ENCODE data around the gene AP1M1.
A peak's percentile ranks its signal among the peaks of the same experiment; 100 is the strongest.

AP1M1 gene

DNA sequence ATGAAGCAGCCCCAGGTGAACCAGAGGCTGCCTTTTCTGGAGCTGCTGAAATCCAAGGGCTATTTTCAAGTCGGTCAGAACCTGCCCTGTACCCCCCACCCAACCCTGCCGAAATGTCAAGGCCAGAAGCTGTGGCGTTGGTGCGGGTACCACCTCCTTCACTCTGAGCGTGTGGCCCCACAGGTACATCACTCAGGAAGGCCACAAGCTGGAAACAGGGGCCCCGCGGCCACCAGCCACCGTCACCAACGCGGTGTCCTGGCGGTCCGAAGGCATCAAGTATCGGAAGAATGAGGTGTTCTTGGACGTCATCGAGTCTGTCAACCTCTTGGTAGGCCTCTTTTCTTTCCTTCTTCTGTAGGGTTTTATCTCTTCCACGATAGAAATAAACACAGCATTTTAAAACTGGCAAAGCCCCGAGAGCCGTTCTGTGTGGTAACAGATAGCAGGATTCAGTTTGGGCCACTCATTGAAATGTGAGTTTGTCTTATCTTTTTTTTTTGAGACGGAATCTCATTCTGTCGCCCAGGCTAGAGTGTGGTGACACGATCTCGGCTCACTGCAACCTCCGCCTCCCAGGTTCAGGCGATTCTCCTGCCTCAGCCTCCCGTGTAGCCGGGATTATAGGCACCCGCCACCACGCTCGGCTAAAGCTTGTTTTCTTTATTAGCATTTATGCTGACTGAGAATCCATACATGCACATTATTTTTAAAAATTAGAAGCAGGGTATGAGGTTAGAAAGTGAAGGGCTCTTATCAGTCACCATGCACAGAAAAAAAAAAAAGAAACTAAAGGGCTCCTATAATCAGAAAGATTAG lies 11.3 kb downstream of the AP1M1 start:
- H3K4me1 ChIP-seq (ENCODE audit: control insufficient read depth in 1 of 2, insufficient read depth in 1 of 2, low read depth in 1 of 2, low read length in 1 of 2) = no peaks in the 10 kb centered on the region
- H3K9me3 ChIP-seq = no peaks in the 10 kb centered on the region
- TF ChIP-seq, protein P1, sequence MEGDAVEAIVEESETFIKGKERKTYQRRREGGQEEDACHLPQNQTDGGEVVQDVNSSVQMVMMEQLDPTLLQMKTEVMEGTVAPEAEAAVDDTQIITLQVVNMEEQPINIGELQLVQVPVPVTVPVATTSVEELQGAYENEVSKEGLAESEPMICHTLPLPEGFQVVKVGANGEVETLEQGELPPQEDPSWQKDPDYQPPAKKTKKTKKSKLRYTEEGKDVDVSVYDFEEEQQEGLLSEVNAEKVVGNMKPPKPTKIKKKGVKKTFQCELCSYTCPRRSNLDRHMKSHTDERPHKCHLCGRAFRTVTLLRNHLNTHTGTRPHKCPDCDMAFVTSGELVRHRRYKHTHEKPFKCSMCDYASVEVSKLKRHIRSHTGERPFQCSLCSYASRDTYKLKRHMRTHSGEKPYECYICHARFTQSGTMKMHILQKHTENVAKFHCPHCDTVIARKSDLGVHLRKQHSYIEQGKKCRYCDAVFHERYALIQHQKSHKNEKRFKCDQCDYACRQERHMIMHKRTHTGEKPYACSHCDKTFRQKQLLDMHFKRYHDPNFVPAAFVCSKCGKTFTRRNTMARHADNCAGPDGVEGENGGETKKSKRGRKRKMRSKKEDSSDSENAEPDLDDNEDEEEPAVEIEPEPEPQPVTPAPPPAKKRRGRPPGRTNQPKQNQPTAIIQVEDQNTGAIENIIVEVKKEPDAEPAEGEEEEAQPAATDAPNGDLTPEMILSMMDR (IDR thresholded peaks at IDR 0.05) = no peak
- no peaks in the 10 kb centered on the region for H3K27me3 ChIP-seq
- no peak overlapping the region for H3K4me3 ChIP-seq (ENCODE audit: low read depth in 1 of 2, low read length in 1 of 2)
- peaks cover 90% of the 10 kb centered on the region for H3K36me3 ChIP-seq
- no peak overlapping the region for H3K27ac ChIP-seq

DNA sequence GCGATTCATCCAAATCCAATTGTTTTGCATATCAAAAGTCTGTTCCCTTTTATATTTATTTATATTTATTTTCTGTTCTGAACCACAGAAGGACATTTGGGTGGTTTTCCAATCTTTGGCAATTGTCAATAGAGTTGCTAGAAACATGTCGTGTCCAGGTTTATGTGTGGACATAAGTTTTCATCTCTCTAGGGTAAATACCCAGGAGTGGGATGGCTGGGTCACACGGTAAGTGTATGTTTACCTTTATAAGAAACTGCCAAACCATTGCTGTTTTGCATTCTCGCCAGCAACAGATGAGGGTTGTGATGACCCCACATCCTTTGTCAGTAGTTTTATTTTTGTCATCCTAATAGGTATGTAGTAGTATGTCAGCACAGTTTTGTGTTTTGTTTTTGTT lies 12.5 kb downstream of the AP1M1 start:
- Histone ChIP-seq H3K27ac (no peak overlapping the region), H3K4me3 (ENCODE audit: low read depth in 1 of 2, low read length in 1 of 2) (no peak overlapping the region), H3K27me3 (no peaks in the 10 kb centered on the region), H3K9me3 (no peaks in the 10 kb centered on the region), H3K4me1 (ENCODE audit: control insufficient read depth in 1 of 2, insufficient read depth in 1 of 2, low read depth in 1 of 2, low read length in 1 of 2) (no peaks in the 10 kb centered on the region), H3K36me3 (peaks cover 89% of the 10 kb centered on the region)
- TF ChIP-seq, protein P1 (IDR thresholded peaks at IDR 0.05) = no peak

DNA sequence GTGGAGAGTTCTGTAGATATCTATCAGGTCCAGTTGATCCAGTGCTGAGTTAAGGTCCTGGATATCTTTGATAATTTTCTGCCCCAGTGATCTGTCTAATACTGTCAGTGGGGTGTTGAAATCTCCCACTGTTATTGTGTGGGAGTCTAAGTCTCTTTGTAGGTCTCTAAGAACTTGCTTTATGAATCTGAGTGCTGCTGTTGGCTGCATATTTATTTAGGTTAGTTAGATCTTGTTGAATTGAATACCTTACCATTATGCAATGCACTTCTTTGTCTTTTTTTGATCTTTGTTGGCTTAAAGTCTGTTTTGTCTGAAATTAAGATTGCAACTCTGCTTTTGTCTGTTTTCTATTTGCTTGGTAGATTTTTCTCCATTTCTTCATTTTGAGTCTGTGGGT lies 15.4 kb downstream of the AP1M1 start:
- Histone ChIP-seq H3K4me3 (ENCODE audit: low read depth in 1 of 2, low read length in 1 of 2) (no peak overlapping the region), H3K4me1 (ENCODE audit: control insufficient read depth in 1 of 2, insufficient read depth in 1 of 2, low read depth in 1 of 2, low read length in 1 of 2) (no peaks in the 10 kb centered on the region), H3K36me3 (peaks cover 81% of the 10 kb centered on the region), H3K27me3 (no peaks in the 10 kb centered on the region), H3K27ac (no peak overlapping the region), H3K9me3 (no peaks in the 10 kb centered on the region)
- TF ChIP-seq, protein P1 (IDR thresholded peaks at IDR 0.05) = no peak

DNA sequence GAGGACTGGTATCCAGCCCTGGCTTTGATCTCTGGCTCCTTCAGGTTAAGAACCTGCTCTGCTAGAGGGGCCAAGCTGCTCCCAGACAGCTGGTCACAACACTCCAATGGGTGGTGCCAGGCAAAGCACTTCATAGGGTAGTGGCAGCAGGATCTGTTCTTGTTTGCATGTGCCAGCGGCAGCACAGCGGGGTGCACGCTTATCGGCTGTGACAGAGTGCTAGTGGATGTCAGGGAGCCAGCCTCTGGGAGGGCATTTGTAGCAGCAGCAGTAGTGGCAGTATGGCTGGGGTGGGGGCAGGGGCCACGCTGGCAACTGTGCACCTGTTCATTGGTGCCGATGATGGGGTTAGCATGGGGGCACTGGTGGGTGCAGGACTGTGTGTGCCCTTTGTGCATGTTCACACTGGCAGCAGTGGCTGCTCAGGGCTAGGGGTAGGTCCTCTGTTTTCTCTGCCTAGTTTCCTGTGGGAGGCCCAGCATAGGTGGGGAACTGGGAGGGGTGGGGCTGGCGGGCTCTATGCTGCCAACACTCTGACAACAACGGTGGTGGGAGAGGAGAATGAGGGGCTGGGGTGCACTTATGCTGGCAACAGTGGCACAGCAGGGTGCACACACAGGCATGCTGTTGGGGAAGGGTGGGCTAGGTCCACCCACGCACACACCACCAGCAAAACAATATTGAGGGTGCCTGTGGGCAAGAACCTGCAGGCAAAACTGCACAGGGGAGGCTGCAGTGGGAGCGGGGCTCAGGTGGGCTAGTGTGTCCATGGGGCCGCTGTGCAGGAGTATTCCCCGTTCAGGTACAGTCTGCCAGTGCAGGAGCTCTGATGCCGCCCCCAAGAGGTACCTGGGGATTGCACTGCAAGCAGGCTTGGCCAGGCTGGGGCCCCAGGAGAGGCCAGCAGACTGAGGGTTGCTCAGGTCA lies 19.3 kb downstream of the AP1M1 start:
- no peak overlapping the region for H3K4me3 ChIP-seq (ENCODE audit: low read depth in 1 of 2, low read length in 1 of 2)
- no peaks in the 10 kb centered on the region for H3K9me3 ChIP-seq
- H3K4me1 ChIP-seq (ENCODE audit: control insufficient read depth in 1 of 2, insufficient read depth in 1 of 2, low read depth in 1 of 2, low read length in 1 of 2) = no peaks in the 10 kb centered on the region
- TF ChIP-seq, protein P1 (IDR thresholded peaks at IDR 0.05) = no peak
- H3K36me3 ChIP-seq = peaks cover 55% of the 10 kb centered on the region
- no peaks in the 10 kb centered on the region for H3K27me3 ChIP-seq
- no peak overlapping the region for H3K27ac ChIP-seq

DNA sequence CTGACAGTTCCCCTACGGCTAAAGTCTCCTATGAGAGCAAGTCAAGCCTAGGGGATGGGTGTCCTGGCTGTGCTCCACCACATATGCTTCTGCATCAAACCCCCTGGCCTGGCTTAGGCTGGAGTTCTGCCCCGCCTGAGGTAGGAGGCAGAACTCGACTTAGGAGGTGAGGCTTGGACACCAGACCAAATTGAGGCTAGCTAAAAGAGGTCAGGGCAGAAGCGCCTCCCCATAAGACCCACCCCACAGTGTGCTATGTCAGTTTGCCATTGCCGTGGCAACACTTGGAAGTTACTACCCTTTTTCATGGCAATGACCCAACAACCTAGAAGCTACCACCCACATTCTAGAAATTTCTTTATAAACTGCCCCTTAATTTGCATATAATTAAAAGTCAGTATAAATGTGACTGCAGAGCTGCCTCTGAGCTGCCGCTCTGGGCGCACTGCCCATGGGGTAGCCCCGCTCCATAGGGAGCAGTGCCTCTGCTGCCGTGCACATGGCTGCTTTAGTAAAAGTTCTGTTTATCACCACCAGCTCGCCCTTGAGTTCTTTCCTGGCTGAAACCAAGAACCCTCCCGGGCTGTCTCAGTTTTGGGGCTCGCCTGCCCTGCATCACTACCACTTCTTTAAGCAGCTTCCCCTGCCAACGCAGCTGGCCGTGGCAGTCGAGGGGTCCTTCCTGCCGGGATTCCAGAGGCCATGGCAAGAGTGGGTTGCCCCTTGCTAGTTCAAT lies 20.2 kb downstream of the AP1M1 start:
- H3K27me3 ChIP-seq = no peaks in the 10 kb centered on the region
- H3K36me3 ChIP-seq = peaks cover 54% of the 10 kb centered on the region
- H3K4me1 ChIP-seq (ENCODE audit: control insufficient read depth in 1 of 2, insufficient read depth in 1 of 2, low read depth in 1 of 2, low read length in 1 of 2) = no peaks in the 10 kb centered on the region
- H3K27ac ChIP-seq = peak overlapping the region; percentile 33
- TF ChIP-seq, protein P1 (IDR thresholded peaks at IDR 0.05) = no peak
- H3K9me3 ChIP-seq = no peaks in the 10 kb centered on the region
- no peak overlapping the region for H3K4me3 ChIP-seq (ENCODE audit: low read depth in 1 of 2, low read length in 1 of 2)

Measured in neutrophil (primary cell).